Kidney (tissue), 14 donors: ENCODE measurements around the gene PCA3. TPM values are rescaled to one million over a fixed set of nuclear protein-coding genes. Genes with fewer than 3 reads are reported as not detected.

Experiments
- DNase-seq, 5 donors: peaks; one replicate each; pipeline ENCODE4 v3.0.0-alpha.2; 2013 to 2020
- FAIRE-seq: peaks from 2 replicates; lab custom pipeline; 2012; peaks lifted over from hg19 to GRCh38; lab: Jason Lieb, UNC
- H3K27ac ChIP-seq, 2 donors: one replicate each; pipeline ENCODE4 v1.7.0; 2013; ENCODE audit warnings: low read depth in 2 of 2, low read length in 2 of 2, inconsistent platforms in 1 of 2
- H3K27me3 ChIP-seq: one replicate; pipeline ENCODE4 v1.7.1; 2013; ENCODE audit warnings: low read length, inconsistent platforms; ENCODE audit not compliant: control insufficient read depth, insufficient read depth
- H3K36me3 ChIP-seq, 3 donors: one replicate each; pipeline versions ENCODE4 v1.7.0 to v1.7.1; 2013; ENCODE audit warnings: low read length in 3 of 3, control low read depth in 1 of 3, inconsistent platforms in 1 of 3; ENCODE audit not compliant: insufficient read depth in 3 of 3, control insufficient read depth in 2 of 3
- H3K4me1 ChIP-seq, 3 donors: one replicate each; pipeline versions ENCODE4 v1.7.0 to v1.7.1; 2013; ENCODE audit warnings: low read length in 3 of 3, inconsistent platforms in 1 of 3, low read depth in 1 of 3; ENCODE audit not compliant: control insufficient read depth in 2 of 3, insufficient read depth in 2 of 3
- H3K4me3 ChIP-seq, 3 donors: one replicate each; pipeline versions ENCODE4 v1.7.0 to v1.8.1; 2013; ENCODE audit warnings: low read length in 3 of 3, control low read depth in 1 of 3, inconsistent platforms in 1 of 3
- H3K9ac ChIP-seq, 3 donors: one replicate each; pipeline versions ENCODE4 v1.7.0 to v1.7.1; 2013; ENCODE audit warnings: low read length in 3 of 3, control low read depth in 1 of 3, inconsistent platforms in 1 of 3
- H3K9me3 ChIP-seq, 3 donors: one replicate each; pipeline versions ENCODE4 v1.7.0 to v1.7.1; 2013; ENCODE audit warnings: low read length in 3 of 3, control low read depth in 1 of 3, inconsistent platforms in 1 of 3; ENCODE audit not compliant: control insufficient read depth in 2 of 3, insufficient read depth in 1 of 3
- CTCF ChIP-seq: IDR thresholded peaks from 3 replicates; pipeline ENCODE4 v1.5.1; 2012; ENCODE audit warnings: mild to moderate bottlenecking, moderate library complexity, borderline replicate concordance; ENCODE audit not compliant: insufficient read depth; ENCODE audit errors: extremely low read depth
- intact Hi-C: fragments of 100-400 bp; cut with DNase I; formaldehyde crosslinking; loops from one replicate; pipeline ENCODE4 v1.11.1; 2022
- polyA plus RNA-seq: library from polyadenylated mRNA; stranded (reverse); fragments of 350-450 nt; fragmentation: Illumina TruSeq; extraction: RNeasy Lipid Tissue Mini Kit (QIAGEN cat#74804); gene quantifications from one replicate; pipeline ENCODE4 v1.2.3, GENCODE V29; 2014; ENCODE audit warnings: low read depth, low replicate concordance; ENCODE audit not compliant: insufficient read depth
- total RNA-seq: library from RNA; stranded (reverse); fragmentation: NEBNext Ultra II Directional; extraction: Animal tissue kit (Norgen Biotek cat#: 25700); gene quantifications from one replicate; pipeline ENCODE4 v1.2.1, GENCODE V29; 2021
- donor health status: control.
- donor health status: control.
- donor health status: control.
- donor health status: control.
- donor health status: control.
- donor health status: DM: yes; HTN: yes; CAD: no.
- donor health status: Normal renal cell carcinoma (clear cell type).

Gene PCA3
- total and polyA plus RNA-seq, 2 donors from 2014 or later = 0.11 TPM; not detected in 1

- DNase-seq (no peak), FAIRE-seq (no peak)
- no peak for TF ChIP-seq CTCF
- Histone ChIP-seq H3K4me3 (no peak overlapping the region), H3K36me3 (no peaks in the 10 kb centered on the region), H3K27me3 (no peaks in the 10 kb centered on the region), H3K27ac (no peak overlapping the region), H3K9me3 (no peaks in the 10 kb centered on the region), H3K9ac (no peak overlapping the region), H3K4me1 (no peaks in the 10 kb centered on the region)
- intact Hi-C loops = no loop called here
Observed at GRCh38 chr9:76717613-76718012, 46.6 kb upstream of the PCA3 start.

GRCh38 chr9:76718166-76718565, 46.1 kb upstream of the PCA3 start:
- no peaks in the 10 kb centered on the region for H3K36me3 ChIP-seq
- H3K9ac ChIP-seq = no peak overlapping the region
- no peak for DNase-seq
- no peaks in the 10 kb centered on the region for H3K9me3 ChIP-seq
- H3K4me3 ChIP-seq = no peak overlapping the region
- FAIRE-seq = no peak
- H3K27me3 ChIP-seq = no peaks in the 10 kb centered on the region
- intact Hi-C loops = no loop called here
- TF ChIP-seq CTCF = no peak
- H3K4me1 ChIP-seq = no peaks in the 10 kb centered on the region
- no peak overlapping the region for H3K27ac ChIP-seq

- Histone ChIP-seq H3K27me3 (no peaks in the 10 kb centered on the region), H3K9ac (no peak overlapping the region), H3K27ac (no peak overlapping the region), H3K9me3 (no peaks in the 10 kb centered on the region), H3K4me3 (no peak overlapping the region), H3K4me1 (no peaks in the 10 kb centered on the region), H3K36me3 (no peaks in the 10 kb centered on the region)
- no peak for TF ChIP-seq CTCF
- intact Hi-C loops = no loop called here
- FAIRE-seq = no peak
- no peak for DNase-seq
Observed at GRCh38 chr9:76720245-76720644, 44.0 kb upstream of the PCA3 start.

GRCh38 chr9:76725011-76725546, 39.2 kb upstream of the PCA3 start:
- FAIRE-seq (no peak), DNase-seq (no peak)
- no peak overlapping the region for H3K27ac ChIP-seq
- no peaks in the 10 kb centered on the region for H3K36me3 ChIP-seq
- no peaks in the 10 kb centered on the region for H3K9me3 ChIP-seq
- no peak for TF ChIP-seq CTCF
- H3K4me3 ChIP-seq = no peak overlapping the region
- intact Hi-C loops = no loop called here
- no peaks in the 10 kb centered on the region for H3K27me3 ChIP-seq
- H3K4me1 ChIP-seq = no peaks in the 10 kb centered on the region
- no peak overlapping the region for H3K9ac ChIP-seq
